Activated CD4-positive, alpha-beta T cell treated with anti-CD3 and anti-CD28 coated beads, Interleukin-2, Interleukin-4, amounts not matched to agents 100 ng/mL and 50 ng/mL, durations not matched to agents 16 hours and 8 hours (primary cell): Measurements from ENCODE around the gene PTK6.
"Not testable (repeated sequence)": the region's sequence is repeated elsewhere in the genome, so short reads cannot be mapped to it uniquely, and the experiment has no call there.

Source experiments
- DNase-seq: peaks from one replicate; pipeline ENCODE4 v3.0.0-alpha.2; 2020; ENCODE audit warnings: low spot score

PTK6 gene

DNA sequence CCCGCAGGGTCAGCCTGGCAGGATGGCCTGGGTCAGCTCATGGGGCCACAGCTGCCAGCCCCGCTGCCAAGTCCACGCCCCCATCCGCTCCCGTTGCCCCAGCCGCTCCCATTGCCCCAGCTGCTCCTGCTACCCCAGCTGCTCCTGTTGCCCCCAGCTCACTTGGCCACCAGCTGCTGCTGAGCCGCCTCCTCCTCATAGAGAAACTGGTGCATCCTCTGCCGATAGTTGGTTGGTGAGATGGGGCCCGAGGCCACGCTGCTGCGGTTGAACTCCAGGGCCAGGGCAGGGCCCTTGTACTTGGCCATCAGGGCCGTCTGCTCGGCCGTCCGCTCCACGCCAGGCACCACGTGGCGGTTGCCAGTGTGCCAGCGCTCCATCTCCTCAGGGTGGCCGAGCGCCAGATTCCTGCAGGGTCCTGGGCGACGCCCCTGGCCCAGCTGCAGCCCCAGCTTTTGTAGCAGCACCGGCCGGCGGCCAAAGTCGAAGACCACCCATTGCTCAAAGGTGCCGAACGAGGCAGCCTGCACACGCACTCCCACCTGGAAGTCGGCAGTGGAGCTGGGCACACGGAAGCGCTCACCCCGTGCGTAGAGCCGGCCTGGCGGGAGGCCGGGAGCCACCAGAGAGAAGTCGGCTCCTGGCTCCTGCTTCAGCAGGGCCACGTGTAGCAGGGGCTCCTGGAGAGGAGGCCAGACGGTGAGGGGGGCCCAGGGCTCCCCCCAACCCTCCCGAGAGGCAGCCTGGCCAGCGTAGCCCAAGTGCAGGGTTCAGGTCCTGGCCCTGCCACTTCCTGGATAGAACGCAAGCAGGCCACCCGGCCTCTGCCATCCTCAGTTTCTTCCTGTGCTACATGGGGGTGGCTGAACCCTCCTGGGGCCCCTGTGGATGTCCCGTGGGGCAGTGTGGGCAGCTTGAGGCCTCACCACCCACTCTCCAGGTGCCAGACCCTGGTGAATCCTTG, 32.1 kb upstream of the PTK6 start:
- DNase-seq: no peak

DNA sequence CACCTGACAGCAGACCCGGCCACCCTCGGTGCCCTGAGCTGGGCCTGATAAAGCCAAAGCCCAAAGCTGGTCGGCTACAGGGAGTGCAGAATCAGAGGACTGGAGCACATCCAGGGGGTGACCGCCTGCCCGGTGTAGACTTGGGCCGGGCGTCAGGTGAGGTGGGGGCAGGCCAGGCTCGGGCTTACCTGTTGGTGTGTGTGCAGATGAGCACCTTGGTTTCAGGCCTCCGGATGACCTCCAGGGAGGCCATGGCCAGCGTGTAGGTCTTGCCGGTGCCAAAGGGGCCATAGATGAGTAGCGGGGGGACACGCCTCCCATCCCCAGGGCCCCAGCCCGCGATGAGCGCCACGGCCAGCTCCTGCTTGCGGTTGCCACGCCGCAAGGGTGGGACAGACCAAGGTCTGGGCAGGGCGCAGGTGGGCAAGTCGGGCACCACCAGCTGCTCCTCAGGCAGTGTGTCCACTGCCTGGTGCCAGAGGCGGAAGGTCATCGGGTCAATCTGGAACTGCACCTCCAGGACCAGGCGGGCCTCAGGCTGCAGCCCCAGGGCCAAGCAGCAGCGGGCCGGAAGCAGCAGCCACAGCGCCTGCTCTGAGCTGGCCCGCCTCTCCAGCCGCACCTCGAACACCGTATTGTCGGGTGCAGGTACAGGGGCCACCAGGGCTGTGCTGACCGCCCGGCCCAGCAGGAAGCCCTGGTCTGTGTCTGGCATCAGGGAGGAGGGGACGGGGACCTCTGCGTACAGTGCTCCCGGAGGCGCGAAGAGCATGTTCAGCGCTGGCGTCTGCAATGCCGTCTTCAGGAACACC, 31.2 kb upstream of the PTK6 start:
- DNase-seq: no peak

- DNase-seq: peak; percentile 85
Observed at GRCh38 chr20:63567386-63568169, 30.4 kb upstream of the PTK6 start.

- no peak for DNase-seq
Observed at GRCh38 chr20:63567136-63567385, 29.9 kb upstream of the PTK6 start.

DNA sequence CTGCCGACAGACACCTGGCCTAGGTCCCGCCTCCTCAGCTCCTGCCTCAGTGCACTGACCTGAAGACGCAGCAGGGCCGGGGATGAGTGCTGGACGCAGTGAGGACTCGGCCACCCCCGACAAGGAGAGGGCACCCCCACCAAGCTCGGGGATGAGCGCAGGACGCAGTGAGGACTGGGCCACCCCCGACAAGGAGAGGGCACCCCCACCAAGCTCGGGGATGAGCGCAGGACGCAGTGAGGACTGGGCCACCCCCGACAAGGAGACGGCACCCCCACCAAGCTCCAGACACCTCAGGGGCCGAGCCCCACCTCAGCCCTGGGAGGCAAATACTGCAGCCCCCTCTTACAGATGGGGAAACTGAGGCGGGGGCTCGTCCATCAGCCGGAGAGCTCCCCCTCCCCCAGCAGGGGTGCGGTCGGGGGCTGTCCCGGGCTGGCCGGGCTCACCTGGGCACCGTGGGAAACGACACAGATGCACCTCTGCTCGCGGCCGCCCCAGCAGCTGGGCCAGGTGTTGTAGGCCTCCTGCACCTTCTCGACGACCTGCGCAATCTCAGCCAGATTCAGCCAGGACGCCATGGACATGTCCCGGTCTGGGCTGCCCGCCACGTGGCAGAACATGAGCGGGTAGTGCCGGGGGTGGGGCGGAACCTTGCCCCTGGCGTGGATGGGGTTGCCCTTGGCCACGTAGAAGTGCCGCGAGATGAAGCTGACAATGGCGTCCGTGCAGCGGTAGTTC, 29.4 kb upstream of the PTK6 start:
- no peak for DNase-seq

DNA sequence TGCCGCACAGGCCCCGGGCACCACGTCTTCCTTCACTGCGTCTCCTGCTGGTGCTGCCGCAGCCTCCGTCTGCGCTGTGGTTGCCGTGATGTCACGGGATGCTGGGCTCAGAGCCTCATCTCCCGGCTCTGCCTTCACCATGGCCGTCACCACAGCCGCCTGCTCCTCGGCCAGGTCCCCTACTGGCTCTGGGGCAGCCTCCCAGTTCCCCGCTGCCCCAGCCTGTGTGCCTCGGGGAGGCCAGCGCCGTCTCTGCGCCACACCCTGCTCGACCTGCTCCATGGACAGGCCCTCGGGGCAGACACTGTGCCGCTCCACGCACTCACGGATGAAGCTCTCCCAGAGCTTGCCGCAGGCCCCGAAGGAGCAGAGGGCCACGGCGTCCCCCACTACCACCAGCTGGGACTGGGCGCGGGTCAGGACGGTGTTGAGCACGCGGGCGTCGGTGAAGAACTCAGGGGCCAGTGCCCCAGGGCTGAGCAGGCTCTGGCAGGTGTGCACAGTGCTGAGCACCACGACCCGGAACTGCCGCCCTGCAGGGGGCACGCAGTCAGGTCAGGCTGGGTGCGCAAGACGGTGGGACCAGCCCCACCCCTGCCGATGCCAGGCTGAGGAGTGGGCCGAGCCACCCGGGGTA, 28.6 kb upstream of the PTK6 start:
- no peak for DNase-seq

- no peak for DNase-seq
Observed at GRCh38 chr20:63565021-63565698, 28.0 kb upstream of the PTK6 start.

DNA sequence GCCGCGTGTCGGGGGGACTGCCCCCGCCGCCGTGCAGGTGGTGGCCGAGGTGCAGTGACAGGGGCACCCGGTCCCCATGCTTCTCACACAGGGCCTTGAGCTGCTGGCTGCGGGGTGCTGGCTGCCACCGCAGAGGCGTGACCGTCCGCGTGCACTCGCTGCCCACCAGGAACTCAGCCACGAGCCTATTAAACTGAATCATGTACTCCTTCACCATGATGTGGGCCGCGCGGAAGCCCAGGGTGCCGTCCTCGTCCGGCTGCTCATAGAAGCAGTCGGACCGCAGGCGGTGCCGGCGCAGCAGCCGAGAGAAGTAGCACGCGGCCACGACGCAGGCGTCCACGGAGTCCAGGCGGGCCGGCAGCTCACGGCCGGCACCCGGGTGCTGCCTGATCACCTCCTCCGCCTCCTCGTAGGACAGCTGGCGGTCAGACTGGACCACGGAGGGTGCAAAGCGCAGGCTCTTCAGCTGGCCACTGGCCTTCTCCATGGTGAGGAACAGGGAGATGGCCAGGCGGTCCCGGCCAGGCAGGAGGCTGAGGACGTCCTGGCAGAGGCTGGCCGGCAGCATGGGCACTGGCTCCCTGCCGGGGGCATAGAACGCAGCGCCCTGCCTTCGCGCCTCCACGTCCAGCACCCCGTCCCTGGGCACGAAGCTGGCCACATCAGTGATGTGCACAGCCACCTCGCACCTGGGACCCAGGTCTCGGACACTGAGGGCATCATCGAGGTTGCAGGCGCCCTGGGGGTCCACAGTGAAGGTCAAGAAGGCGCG, 27.0 kb upstream of the PTK6 start:
- no peak for DNase-seq

DNA sequence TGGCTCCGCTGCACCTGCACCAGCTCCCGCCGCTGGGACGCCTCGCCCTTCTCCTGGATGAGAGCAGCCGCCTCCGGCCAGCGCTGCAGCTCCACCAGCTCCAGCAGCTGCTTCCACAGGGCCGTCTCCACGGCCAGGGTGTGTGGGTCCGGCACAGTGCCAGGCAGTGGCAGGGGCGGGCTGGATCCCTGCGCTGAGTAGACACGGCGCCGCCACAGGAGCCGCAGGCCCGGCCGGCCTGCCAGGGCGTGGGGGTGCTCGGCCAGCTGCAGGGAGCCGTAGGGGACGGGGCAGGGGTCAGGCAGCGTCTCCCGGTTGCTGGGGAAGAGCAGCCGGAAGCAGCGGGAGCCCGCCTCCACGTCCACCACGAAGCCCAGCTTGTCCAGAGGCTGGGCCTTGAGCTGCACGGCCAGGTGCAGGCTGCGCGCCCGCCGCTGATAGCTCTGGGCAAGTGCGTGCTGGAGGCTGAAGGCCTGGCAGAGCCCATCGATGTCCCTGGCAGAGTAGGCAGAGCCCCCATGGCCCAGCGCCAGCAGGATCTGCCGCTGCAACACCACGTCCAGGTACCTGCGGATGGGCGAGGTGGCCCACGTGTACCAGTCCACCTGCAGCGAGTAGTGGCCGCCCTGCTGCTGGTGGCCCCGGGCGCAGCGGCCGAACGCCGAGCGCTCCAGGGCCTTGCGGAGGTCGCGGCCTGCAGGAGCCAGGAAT, 26.2 kb upstream of the PTK6 start:
- no peak for DNase-seq

GRCh38 chr20:63562461-63563224, 25.5 kb upstream of the PTK6 start:
- DNase-seq: no peak

GRCh38 chr20:63561624-63562396, 24.6 kb upstream of the PTK6 start:
- no peak for DNase-seq

DNA sequence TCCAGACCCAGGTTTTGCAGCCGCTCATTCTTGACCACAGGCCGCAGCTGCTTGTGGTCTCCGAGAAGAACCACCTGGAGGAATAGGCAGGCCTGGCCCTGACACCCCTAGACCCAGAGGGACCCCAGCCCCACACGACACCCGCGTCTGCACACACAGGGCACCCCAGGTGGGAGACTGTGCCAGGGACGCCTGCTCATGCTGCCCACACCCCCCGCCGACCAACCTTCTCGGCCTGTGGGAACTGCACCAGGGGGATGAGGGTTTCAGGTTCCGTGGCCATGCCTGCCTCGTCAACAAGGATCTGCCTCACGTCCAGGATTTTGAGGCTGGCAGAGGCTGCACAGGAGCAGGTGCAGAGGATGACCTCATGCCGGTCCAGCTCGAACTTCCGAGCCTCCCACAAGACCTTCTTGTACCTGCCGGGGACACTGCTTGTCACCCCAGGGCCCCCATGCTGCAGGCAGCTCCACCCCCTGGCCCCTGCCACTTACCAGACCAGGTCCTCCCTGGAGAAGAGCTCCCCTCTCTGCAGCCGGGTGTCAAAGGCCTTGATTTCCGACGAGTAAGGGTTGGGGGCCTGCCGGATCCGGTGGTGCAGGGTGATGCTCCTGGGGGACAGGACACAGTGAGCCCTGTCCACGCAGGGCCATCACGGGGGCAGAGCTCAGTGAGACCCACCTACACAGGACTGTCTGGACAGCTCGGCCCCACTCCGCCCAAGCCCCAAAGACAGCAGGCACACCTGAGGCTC, 23.9 kb upstream of the PTK6 start:
- no peak for DNase-seq

- no peak for DNase-seq
Observed at GRCh38 chr20:63560333-63560805, 23.2 kb upstream of the PTK6 start.

GRCh38 chr20:63559485-63560332, 22.5 kb upstream of the PTK6 start:
- not testable (repeated sequence) for DNase-seq

- no peak for DNase-seq
Observed at GRCh38 chr20:63558804-63559484, 21.8 kb upstream of the PTK6 start.
